ENCODE measurements around the gene CD63.

- TF ChIP-seq, protein P1, sequence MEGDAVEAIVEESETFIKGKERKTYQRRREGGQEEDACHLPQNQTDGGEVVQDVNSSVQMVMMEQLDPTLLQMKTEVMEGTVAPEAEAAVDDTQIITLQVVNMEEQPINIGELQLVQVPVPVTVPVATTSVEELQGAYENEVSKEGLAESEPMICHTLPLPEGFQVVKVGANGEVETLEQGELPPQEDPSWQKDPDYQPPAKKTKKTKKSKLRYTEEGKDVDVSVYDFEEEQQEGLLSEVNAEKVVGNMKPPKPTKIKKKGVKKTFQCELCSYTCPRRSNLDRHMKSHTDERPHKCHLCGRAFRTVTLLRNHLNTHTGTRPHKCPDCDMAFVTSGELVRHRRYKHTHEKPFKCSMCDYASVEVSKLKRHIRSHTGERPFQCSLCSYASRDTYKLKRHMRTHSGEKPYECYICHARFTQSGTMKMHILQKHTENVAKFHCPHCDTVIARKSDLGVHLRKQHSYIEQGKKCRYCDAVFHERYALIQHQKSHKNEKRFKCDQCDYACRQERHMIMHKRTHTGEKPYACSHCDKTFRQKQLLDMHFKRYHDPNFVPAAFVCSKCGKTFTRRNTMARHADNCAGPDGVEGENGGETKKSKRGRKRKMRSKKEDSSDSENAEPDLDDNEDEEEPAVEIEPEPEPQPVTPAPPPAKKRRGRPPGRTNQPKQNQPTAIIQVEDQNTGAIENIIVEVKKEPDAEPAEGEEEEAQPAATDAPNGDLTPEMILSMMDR (IDR thresholded peaks at IDR 0.05) = no peak
- no peak for TF ChIP-seq ZFX (IDR thresholded peaks at IDR 0.05; ENCODE audit: borderline replicate concordance)
These were observed 1.3 kb upstream of the CD63 start for GRCh38 chr12:55729819-55730818.

All from 22Rv1 (cell line).